Medulla oblongata (tissue), 1 donor: ENCODE data around the gene TMEM208.
A peak's percentile ranks its signal among the peaks of the same experiment; 100 is the strongest.

Experiments used
- DNase-seq: peaks from one replicate; pipeline ENCODE4 v3.0.0-alpha.2; 2015; ENCODE audit errors: extremely low spot score

The TMEM208 gene

GRCh38 chr16:67209565-67209964 lies 17.4 kb upstream of the TMEM208 start:
- DNase-seq = no peak

DNA sequence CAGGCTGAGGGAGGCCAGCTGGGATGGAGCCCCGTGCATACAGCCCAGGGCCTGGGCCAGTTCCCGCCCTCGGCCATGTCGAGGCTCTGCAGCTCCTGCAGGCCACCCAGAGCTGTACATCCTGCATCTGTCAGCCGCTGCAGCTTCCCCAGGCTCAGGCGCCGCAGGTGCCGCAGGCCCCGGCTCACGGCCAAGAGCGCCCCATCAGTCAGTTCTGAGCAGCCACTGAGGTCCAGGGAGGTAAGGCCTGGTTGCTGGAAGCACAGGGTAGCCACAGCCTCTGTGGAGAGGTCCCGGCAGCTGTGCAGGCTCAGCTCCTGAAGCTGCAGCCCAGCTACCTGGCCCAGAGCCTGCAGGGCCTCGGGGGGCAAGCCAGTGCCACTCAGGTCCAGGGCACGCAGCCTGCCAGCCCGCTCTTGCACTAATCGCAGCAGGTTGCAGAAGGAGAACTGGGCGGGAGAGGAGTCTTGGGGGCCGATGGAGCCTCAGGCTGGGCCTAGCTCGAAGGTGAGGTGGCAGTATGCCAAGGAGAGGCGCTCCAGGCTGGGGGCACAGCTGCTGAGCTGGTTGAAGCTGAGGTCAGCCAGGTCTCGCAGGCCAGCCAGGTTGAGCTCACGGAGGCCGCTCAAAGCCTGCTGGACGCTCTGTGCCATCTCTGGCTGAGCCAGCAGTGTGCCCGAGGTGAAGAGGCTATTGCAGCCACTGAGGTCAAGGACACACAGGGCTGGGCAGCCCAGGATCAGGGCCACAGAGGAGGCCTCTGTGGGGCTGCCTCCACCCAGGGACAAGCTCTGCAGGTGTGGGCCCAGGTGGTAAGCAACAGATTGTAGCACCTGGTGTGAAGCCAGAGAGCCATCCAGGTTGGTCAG lies 16.6 kb upstream of the TMEM208 start:
- no peak for DNase-seq

- no peak for DNase-seq
These were observed 15.3 kb upstream of the TMEM208 start for GRCh38 chr16:67211674-67212073.

GRCh38 chr16:67212766-67213165 lies 14.2 kb upstream of the TMEM208 start:
- no peak for DNase-seq

DNA sequence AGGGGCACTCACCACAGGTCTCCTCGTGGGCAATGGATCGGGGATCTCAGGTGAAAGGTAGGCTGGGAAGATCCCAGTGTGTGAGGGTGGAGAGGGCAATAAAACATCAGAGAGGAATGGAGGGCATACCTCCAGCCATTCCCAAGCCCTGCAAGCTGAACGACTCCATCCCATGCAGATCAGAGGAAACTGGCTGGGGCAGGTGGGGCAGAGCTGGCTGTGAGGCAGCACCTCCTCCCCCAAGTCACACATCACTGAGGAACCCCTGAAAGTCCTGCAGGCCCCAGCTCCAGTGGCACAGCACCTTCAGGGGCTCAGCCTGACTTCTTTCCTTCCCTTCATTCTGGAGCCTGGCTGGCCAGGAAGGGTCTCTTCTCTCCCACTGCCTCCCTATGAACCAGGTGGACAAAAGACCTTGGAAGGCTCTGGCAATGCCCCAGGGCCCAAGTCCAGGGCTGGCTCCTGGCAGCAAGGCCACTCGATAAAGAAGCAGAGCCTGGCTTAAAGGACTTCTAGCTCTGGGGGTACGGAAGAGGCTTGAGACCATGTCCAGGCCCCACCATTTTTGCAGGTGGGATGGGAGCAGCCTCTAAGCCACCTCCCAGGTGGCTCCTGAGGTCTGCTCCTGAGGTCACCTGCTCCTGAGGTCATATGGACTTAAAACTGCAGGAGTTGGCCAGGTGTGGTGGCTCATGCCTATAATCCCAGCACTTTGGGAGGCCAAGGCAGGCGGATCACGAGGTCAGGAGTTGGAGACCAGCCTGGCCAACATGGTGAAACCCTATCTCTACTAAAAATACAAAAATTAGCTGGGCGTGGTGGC lies 13.5 kb upstream of the TMEM208 start:
- DNase-seq = no peak

- no peak for DNase-seq
These were observed 11.2 kb upstream of the TMEM208 start for GRCh38 chr16:67215706-67216105.

GRCh38 chr16:67216612-67217490 lies 10.1 kb upstream of the TMEM208 start:
- peak; percentile 66 for DNase-seq

- DNase-seq = no peak
These were observed 2.9 kb upstream of the TMEM208 start for GRCh38 chr16:67223992-67224391.

DNA sequence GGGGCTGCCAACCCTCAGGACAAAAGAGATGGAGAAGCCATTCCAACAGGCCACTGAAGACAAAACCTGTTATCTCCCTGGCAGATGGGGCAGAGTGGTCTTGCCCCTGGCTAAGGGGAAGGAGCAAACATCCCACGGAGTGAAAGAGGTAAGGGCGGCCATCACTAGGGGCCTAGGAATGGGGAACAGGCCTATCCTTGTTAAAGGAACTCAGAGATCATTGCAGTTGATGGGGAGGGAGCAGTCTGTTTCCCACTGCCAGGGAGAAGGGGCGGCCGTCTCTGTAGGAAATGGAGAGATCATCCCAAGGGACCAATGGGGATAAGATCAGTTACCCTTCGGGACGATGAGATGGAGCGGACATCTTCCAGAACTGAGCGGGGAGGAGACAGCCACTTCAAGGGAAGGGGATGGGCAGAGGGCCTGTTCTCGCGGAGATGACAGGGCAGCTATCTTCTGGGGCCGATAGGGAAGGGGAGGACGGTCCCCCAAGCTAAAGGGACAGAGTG lies 581 bp upstream of the TMEM208 start:
- DNase-seq = no peak

DNA sequence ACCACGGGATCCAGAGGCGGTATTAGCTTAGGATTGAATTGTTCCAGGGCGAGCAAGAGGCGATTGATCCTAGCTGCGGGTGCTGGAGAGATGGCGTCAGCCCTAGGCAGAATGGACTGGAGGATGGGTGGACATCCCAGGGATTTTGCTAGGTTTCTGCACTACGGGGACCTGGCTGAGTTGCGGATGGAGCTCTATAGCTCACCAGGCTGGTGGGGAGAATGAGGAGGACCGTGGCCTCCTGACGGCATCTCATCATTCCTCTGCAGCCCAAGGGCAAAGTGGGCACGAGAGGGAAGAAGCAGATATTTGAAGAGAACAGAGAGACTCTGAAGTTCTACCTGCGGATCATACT lies 614 bp downstream of the TMEM208 start:
- no peak for DNase-seq

DNA sequence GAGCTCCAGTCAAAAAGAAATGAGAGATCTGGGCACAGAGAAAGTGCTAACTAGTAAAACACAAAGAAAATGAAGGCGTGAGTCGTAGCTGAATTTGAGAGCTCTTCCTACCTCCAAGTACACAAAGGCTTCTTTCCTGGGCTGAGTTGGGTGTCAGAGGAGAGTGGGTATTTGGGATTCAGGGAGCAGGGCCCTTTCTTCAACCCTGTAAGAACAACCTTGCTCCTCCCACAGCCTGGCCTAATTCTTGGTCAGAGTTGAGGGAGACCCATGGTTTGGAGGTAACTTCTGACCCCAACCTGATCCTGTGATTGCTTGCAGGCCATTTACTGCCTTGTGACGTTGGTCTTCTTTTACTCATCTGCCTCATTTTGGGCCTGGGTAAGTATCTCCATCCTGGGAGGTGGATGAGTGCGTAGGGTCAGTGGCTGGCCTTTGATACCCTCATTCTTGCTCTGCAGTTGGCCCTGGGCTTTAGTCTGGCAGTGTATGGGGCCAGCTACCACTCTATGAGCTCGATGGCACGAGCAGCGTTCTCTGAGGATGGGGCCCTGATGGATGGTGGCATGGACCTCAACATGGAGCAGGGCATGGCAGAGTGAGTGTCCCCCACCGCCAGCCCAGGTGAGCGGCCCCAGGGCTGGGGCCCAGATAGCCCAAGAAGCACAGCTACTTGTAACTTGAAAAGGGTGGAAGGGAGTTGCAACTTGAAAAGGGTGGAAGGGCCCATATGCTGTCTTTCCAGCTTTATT lies 1.3 kb downstream of the TMEM208 start:
- no peak for DNase-seq

DNA sequence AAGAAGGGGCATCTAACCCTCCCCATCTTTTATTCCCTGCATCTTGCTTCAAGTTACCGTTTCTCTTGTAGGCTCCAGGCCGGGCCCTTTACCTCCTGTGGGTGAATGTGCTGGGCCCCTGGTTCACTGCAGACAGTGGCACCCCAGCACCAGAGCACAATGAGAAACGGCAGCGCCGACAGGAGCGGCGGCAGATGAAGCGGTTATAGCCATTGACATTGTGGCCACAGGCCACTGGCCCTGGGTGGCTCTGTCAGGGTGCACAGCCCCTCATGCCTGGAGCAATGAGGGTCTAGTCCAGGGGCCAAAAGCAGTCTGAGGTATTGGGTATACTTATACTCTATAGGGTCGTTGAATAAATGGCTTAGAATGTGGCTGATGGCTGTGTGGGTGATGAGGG lies 2.0 kb downstream of the TMEM208 start:
- no peak for DNase-seq

GRCh38 chr16:67229906-67230808 lies 3.2 kb downstream of the TMEM208 start:
- DNase-seq = no peak

DNA sequence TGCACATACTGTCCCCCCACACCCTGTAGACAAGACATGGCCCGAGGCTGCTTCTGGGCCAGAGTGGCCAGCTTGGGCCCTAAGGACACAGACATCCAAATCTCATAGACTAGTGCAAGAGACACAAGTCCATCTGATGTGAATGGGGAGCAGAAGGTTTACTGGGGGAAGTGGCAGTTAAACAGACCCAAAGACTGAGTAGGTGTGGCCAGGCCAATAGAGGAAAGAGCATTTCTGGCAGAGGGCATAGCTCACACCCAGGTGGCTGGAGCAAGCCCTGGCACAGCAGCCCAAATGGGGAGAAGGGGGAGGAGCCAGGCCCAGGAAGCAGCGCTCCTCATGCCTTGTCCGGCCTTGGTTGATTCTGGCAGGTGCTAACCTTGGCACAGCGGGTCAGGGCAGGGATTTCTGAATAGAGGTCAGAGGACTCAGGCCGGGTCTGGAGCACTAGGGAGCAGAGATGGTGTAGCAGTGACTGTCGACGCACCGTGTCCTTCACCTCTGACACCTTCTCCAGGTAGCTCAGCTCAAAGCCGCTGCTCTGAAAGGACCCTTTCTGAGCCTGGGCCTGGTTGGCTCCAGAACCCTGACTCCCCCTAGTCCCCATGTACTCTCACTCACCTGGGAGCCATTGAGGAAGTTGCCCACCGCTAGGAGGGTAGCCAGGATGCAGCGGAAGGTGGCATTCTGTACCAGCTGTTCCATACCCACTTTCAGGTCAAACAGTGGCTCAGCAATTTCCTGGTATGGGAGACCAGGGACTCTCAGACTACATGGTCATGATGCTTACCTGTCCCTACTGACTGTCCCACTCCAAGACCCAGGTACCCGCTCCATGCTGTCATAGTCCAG lies 4.1 kb downstream of the TMEM208 start:
- DNase-seq = no peak

DNA sequence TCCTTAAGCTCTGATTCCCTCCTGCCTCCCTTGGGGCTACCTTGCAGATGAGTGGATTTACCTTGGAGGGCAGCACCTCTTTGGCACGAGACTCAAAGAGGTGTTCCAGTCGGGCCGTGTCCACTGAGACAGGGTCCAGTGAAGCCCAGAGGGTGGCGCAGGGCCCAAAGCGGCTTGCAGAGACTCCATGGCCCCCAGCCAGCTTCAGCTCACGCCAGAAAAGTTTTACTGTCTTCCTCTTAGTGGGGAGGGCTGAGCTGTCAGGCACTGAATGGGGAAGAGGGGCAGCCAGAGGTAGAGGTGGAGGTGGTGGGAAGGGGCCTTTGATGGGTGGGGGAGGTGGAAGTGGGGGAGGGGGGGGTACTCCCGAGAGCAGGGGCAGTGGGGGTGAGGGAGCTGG lies 6.7 kb downstream of the TMEM208 start:
- no peak for DNase-seq

GRCh38 chr16:67234180-67234597 lies 7.3 kb downstream of the TMEM208 start:
- DNase-seq = no peak

GRCh38 chr16:67235816-67236562 lies 9.1 kb downstream of the TMEM208 start:
- no peak for DNase-seq
